Hypothalamus (tissue), 51 donors: ENCODE data around the gene P4HA2.
"Not testable (repeated sequence)": the region's sequence is repeated elsewhere in the genome, so short reads cannot be mapped to it uniquely, and the experiment has no call there.

Experiments
- DNase-seq, 51 donors: peaks; one replicate each; lab custom pipeline; 2025; lab: John Stamatoyannopoulos, UW

The P4HA2 gene

DNA sequence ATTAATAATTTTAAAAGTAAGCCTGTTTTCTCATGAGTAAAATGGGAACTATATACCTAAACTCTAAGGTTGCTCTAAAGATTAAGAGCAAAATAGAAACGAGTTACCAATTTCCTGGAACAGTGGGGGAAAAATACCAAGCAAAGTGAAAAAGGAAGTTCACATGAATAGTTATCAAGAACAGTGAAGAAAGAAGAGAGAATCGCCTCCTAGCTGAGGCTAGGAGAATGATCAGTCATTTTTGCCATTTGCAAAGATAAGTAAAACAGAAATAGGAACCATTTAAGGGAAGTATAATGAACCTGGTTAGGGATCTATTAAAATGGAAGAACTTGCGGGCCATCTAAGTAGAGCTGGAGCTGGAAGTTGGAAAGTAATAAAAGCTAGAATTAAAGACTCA lies 50.7 kb downstream of the P4HA2 start:
- DNase-seq, result no peak

GRCh38 chr5:132176521-132176945 lies 51.1 kb downstream of the P4HA2 start:
- no peak for DNase-seq

- no peak for DNase-seq
These were observed 64.7 kb downstream of the P4HA2 start for GRCh38 chr5:132162945-132163344.

DNA sequence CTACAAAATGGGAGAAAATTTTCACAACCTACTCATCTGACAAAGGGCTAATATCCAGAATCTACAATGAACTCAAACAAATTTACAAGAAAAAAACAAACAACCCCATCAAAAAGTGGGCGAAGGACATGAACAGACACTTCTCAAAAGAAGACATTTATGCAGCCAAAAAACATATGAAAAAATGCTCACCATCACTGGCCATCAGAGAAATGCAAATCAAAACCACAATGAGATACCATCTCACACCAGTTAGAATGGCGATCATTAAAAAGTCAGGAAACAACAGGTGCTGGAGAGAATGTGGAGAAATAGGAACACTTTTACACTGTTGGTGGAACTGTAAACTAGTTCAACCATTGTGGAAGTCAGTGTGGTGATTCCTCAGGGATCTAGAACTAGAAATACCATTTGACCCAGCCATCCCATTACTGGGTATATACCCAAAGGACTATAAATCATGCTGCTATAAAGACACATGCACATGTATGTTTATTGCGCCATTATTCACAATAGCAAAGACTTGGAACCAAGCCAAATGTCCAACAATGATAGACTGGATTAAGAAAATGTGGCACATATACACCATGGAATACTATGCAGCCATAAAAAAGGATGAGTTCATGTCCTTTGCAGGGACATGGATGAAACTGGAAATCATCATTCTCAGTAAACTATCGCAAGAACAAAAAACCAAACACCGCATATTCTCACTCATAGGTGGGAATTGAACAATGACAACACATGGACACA lies 65.9 kb downstream of the P4HA2 start:
- not testable (repeated sequence) for DNase-seq

DNA sequence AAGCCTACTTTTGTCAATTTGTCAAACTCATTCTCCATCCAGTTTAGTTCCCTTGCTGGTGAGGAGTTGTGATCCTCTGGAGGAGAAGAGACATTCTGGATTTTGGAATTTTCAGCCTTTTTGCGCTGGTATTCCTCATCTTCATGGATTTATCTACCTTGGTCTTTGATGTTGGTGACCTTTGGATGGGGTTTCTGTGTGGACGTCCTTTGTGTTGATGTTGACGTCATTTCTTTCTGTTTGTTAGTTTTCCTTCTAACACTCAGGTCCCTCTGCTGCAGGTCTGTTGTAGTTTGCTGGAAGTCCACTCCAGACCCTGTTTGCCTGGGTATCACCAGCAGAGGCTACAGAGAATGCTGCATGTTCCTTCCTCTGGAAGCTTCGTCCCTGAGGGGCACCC lies 71.2 kb downstream of the P4HA2 start:
- no peak for DNase-seq

GRCh38 chr5:132150565-132150964 lies 77.1 kb downstream of the P4HA2 start:
- DNase-seq, result no peak

- no peak for DNase-seq
These were observed 80.0 kb downstream of the P4HA2 start for GRCh38 chr5:132147663-132148062.

DNA sequence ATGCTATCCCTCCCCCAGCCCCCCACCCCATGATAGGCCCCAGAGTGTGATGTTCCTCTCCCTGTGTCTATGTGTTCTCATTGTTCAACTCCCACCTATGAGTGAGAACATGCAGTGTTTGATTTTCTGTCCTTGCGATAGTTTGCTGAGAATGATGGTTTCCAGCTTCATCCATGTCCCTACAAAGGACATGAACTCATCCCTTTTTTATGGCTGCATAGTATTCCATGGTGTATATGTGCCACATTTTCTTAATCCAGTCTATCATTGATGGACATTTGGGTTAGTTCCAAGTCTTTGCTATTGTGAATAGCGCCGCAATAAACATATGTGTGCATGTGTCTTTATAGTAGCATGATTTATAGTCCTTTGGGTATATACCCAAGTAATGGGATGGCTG lies 82.3 kb downstream of the P4HA2 start:
- not testable (repeated sequence) for DNase-seq

GRCh38 chr5:132143148-132143547 lies 84.5 kb downstream of the P4HA2 start:
- no peak for DNase-seq

DNA sequence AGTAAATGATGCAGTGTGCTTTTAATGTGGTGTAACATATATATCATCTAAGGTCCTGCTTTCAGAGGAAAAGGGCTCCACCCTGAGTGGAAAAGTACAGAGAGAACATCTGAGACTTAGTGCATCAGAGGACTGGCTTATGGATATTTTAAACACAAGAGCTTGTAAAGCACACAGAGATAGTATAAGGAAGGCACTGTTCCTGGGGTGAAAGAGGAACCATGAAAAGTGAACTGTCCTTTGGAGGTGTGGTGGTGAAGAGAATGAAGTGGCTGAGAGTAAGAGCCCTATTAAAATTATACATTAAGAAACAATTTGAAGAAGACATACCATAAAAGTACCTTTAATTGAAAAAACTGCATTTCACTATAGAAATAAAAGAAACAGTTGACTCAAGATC lies 85.2 kb downstream of the P4HA2 start:
- DNase-seq, result no peak
